ENCODE results near the gene FAM20A.

DNA sequence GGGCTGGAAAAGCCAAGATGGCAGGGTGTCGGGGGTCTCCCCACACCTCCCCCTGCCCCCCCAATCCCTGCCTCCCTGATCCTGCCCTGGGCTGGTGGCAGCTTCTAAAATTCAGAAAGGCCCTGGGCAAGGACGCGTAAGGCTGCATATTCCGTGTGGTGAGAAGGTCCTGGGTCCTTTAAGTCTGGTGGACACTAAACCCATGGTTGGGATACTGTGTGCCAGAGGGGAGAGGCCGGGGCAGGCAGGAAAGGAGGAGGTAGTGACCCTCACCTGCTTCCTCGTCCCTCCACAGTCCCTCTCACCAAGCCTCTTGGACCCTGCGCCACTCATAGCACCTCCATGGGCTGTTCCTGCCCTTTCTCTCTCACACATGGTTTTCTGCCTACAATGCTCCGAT lies 60.2 kb downstream of the FAM20A start:
- TF ChIP-seq POLR2AphosphoS5 (IDR thresholded peaks at IDR 0.05), result no peak
- TF ChIP-seq, protein P1, sequence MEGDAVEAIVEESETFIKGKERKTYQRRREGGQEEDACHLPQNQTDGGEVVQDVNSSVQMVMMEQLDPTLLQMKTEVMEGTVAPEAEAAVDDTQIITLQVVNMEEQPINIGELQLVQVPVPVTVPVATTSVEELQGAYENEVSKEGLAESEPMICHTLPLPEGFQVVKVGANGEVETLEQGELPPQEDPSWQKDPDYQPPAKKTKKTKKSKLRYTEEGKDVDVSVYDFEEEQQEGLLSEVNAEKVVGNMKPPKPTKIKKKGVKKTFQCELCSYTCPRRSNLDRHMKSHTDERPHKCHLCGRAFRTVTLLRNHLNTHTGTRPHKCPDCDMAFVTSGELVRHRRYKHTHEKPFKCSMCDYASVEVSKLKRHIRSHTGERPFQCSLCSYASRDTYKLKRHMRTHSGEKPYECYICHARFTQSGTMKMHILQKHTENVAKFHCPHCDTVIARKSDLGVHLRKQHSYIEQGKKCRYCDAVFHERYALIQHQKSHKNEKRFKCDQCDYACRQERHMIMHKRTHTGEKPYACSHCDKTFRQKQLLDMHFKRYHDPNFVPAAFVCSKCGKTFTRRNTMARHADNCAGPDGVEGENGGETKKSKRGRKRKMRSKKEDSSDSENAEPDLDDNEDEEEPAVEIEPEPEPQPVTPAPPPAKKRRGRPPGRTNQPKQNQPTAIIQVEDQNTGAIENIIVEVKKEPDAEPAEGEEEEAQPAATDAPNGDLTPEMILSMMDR (IDR thresholded peaks at IDR 0.05; ENCODE audit: poor library complexity, severe bottlenecking), result no peak
- no peak for TF ChIP-seq EZH2 (IDR thresholded peaks at IDR 0.05; ENCODE audit: borderline replicate concordance, insufficient read depth, low read length, poor library complexity, severe bottlenecking)
- TF ChIP-seq EP300 (conservative IDR thresholded peaks at IDR 0.05; ENCODE audit: poor library complexity, severe bottlenecking), result no peak
- TF ChIP-seq MXI1 (conservative IDR thresholded peaks at IDR 0.05; ENCODE audit: poor library complexity, severe bottlenecking), result no peak
- no peak for TF ChIP-seq TAF1 (IDR thresholded peaks at IDR 0.05; ENCODE audit: low read depth)
- TF ChIP-seq RAD21 (conservative IDR thresholded peaks at IDR 0.05), result no peak

Data from neural cell (in vitro differentiated cells).